DOHH2 (cell line): ENCODE data around the gene ATP1A3.

Source experiments
- H3F3A ChIP-seq: fragments of 200-600 bp; sonication (generic), shearing (Covaris generic); 2 replicates; pipeline ENCODE4 v1.6.0; 2016; ENCODE audit warnings: antibody characterized with exemption, mild to moderate bottlenecking; ENCODE audit not compliant: control insufficient read depth, insufficient read depth
- H3K27ac ChIP-seq: fragments of 200-600 bp; sonication (generic); 2 replicates; pipeline ENCODE4 v1.5.1; 2014; ENCODE audit warnings: low read depth, mild to moderate bottlenecking, low read length, moderate library complexity
- H3K27me3 ChIP-seq: fragments of 200-600 bp; sonication (generic); 2 replicates; pipeline ENCODE4 v1.6.1; 2014; ENCODE audit warnings: mild to moderate bottlenecking, low read length, mixed read lengths; ENCODE audit not compliant: control insufficient read depth
- H3K36me3 ChIP-seq: fragments of 200-600 bp; sonication (generic); 2 replicates; pipeline ENCODE4 v1.6.1; 2014; ENCODE audit warnings: mild to moderate bottlenecking, low read length, moderate library complexity, mixed read lengths; ENCODE audit not compliant: control insufficient read depth
- H3K4me1 ChIP-seq: fragments of 200-600 bp; sonication (generic); 2 replicates; pipeline ENCODE4 v1.6.1; 2014; ENCODE audit warnings: mild to moderate bottlenecking, low read length, mixed read lengths; ENCODE audit not compliant: control insufficient read depth
- H3K4me2 ChIP-seq: fragments of 200-600 bp; sonication (generic); 2 replicates; pipeline ENCODE4 v1.6.0; 2014; ENCODE audit warnings: mild to moderate bottlenecking, low read length, moderate library complexity
- H3K4me3 ChIP-seq: fragments of 200-600 bp; sonication (generic); 2 replicates; pipeline ENCODE4 v1.5.1; 2014; ENCODE audit warnings: mild to moderate bottlenecking, low read length, mixed read lengths
- H3K79me2 ChIP-seq: fragments of 200-600 bp; sonication (generic); 2 replicates; pipeline ENCODE4 v1.6.1; 2014; ENCODE audit warnings: mild to moderate bottlenecking, low read length, mixed read lengths; ENCODE audit not compliant: control insufficient read depth
- H3K9me2 ChIP-seq: fragments of 200-600 bp; sonication (generic); replicated peaks from 2 replicates; pipeline ENCODE4 v1.6.1; 2014; ENCODE audit warnings: mild to moderate bottlenecking, low read length, mixed read lengths; ENCODE audit not compliant: control insufficient read depth
- H3K9me3 ChIP-seq: fragments of 200-600 bp; sonication (generic); 2 replicates; pipeline ENCODE4 v1.6.1; 2014; ENCODE audit warnings: antibody characterized with exemption, low read length, mixed read lengths; ENCODE audit not compliant: control insufficient read depth, insufficient read depth
- H4K20me1 ChIP-seq: fragments of 200-600 bp; sonication (generic); 2 replicates; pipeline ENCODE4 v1.6.0; 2014; ENCODE audit warnings: low read depth, mild to moderate bottlenecking, antibody characterized with exemption, low read length, moderate library complexity; ENCODE audit not compliant: control insufficient read depth, insufficient read depth
- EZH2phosphoT487 ChIP-seq: fragments of 200-600 bp; sonication (generic); IDR thresholded peaks from 2 replicates; pipeline ENCODE4 v1.6.1; 2017; ENCODE audit warnings: borderline replicate concordance, mild to moderate bottlenecking, antibody characterized with exemption, low read length, moderate library complexity, mixed read lengths
- TF ChIP-seq, protein P1 (sequence below): fragments of 200-600 bp; sonication (generic); IDR thresholded peaks from one replicate; pipeline ENCODE4 v1.5.1; 2014; ENCODE audit warnings: antibody characterized with exemption, mild to moderate bottlenecking, low read depth, low read length; ENCODE audit not compliant: poor library complexity, severe bottlenecking

Gene ATP1A3

DNA sequence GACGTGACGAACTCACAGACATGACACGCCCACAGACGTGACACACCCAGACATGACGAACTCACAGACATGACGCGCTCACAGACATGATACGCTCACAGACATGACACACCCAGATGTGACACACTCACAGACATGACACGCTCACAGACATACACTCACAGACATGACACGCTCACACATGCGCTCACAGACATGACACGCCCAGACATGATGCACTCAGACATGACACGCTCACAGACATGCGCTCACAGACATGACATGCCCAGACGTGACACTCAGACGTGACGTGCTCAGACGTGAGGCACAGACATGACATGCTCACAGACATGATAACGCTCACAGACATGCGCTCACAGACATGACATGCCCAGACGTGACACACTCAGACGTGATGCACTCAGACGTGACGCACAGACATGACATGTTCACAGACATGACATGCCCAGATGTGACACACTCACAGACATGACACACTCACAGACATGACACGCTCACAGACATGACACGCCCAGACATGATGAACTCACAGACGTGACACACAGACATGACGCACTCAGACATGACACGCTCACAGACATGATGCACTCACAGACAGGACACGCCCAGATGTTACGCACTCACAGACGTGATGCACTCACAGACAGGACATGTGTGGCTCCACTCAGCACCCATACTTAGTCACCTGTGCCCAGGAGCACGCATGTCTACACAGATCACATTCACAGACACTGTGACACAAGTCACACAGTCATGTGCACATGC lies 73.9 kb downstream of the ATP1A3 start:
- peaks cover 10% of the 10 kb centered on the region for H3K36me3 ChIP-seq
- H3K27me3 ChIP-seq, result peaks cover 10% of the 10 kb centered on the region
- no peak for TF ChIP-seq EZH2phosphoT487
- TF ChIP-seq, protein P1, sequence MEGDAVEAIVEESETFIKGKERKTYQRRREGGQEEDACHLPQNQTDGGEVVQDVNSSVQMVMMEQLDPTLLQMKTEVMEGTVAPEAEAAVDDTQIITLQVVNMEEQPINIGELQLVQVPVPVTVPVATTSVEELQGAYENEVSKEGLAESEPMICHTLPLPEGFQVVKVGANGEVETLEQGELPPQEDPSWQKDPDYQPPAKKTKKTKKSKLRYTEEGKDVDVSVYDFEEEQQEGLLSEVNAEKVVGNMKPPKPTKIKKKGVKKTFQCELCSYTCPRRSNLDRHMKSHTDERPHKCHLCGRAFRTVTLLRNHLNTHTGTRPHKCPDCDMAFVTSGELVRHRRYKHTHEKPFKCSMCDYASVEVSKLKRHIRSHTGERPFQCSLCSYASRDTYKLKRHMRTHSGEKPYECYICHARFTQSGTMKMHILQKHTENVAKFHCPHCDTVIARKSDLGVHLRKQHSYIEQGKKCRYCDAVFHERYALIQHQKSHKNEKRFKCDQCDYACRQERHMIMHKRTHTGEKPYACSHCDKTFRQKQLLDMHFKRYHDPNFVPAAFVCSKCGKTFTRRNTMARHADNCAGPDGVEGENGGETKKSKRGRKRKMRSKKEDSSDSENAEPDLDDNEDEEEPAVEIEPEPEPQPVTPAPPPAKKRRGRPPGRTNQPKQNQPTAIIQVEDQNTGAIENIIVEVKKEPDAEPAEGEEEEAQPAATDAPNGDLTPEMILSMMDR, result no peak
- H3K4me1 ChIP-seq, result peaks cover 40% of the 10 kb centered on the region
- H3K4me3 ChIP-seq, result no peak overlapping the region
- no peak overlapping the region for H3K4me2 ChIP-seq
- H4K20me1 ChIP-seq, result peaks cover 3% of the 10 kb centered on the region; the same call in 1 of the 2 replicates
- H3K9me3 ChIP-seq, result no peaks in the 10 kb centered on the region
- no peak overlapping the region for H3K27ac ChIP-seq
- peaks cover 10% of the 10 kb centered on the region; the same call in 1 of the 2 replicates for H3K79me2 ChIP-seq
- no peaks in the 10 kb centered on the region for H3K9me2 ChIP-seq
- H3F3A ChIP-seq, result peaks cover 2% of the 10 kb centered on the region

DNA sequence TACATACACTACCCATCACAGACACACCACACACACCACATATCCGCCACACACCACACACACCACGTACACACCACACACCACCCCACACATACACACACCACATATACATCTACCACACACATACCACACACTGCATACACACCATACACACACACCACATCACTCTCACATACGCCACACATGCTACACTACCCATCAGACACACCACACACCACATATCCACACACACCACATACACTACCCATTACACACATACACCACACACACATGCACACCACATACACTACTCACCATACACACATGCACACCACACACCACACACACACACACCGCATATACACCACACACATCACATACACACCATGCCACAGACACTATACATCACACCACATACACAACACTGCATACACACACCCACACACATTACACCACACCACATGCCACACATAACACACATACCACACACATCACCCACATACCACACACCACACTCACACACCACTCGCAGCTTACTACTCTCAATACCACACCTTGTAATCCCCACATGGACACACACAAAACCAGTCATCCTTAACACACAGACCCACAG lies 75.3 kb downstream of the ATP1A3 start:
- Histone ChIP-seq H3K36me3 (no peaks in the 10 kb centered on the region; the same call in 1 of the 2 replicates), H3K27ac (no peak overlapping the region), H3K4me3 (no peak overlapping the region), H3K9me3 (no peaks in the 10 kb centered on the region), H3K4me1 (peaks cover 33% of the 10 kb centered on the region), H3K79me2 (peaks cover 10% of the 10 kb centered on the region; the same call in 1 of the 2 replicates), H3F3A (peaks cover 2% of the 10 kb centered on the region; the same call in 1 of the 2 replicates), H3K4me2 (no peak overlapping the region), H3K27me3 (peaks cover 18% of the 10 kb centered on the region), H3K9me2 (no peaks in the 10 kb centered on the region), H4K20me1 (peaks cover 3% of the 10 kb centered on the region; the same call in 1 of the 2 replicates)
- TF ChIP-seq, protein P1, result no peak
- TF ChIP-seq EZH2phosphoT487, result no peak

DNA sequence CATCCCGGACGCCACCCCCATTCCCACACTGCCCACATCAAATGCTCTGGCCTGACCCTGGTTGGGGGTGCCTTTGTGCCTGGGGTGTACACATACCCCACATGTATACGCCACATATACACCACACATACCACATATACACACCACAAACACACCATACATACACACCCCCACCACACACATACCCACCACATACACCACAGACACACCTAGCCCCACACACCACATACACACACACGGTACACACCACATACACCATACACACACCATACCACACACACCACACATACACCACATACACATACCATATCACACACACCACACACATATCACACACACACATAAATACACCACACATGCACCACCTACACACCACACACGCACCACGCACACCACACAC lies 75.9 kb downstream of the ATP1A3 start:
- peaks cover 21% of the 10 kb centered on the region for H3K27me3 ChIP-seq
- peaks cover 3% of the 10 kb centered on the region; the same call in 1 of the 2 replicates for H4K20me1 ChIP-seq
- TF ChIP-seq, protein P1, result no peak
- TF ChIP-seq EZH2phosphoT487, result no peak

More for the DNA sequence above, 75.9 kb downstream of the ATP1A3 start:
- H3K9me2 ChIP-seq, result no peaks in the 10 kb centered on the region
- no peak overlapping the region for H3K4me2 ChIP-seq
- H3F3A ChIP-seq, result no peaks in the 10 kb centered on the region
- no peak overlapping the region for H3K4me3 ChIP-seq
- no peaks in the 10 kb centered on the region for H3K9me3 ChIP-seq
- H3K4me1 ChIP-seq, result peaks cover 30% of the 10 kb centered on the region
- H3K36me3 ChIP-seq, result no peaks in the 10 kb centered on the region; the same call in 1 of the 2 replicates
- H3K27ac ChIP-seq, result no peak overlapping the region
- peaks cover 8% of the 10 kb centered on the region; the same call in 1 of the 2 replicates for H3K79me2 ChIP-seq
